NT2/D1 (cell line): ENCODE measurements around the gene PCSK7.
"Not testable (repeated sequence)": the region's sequence is repeated elsewhere in the genome, so short reads cannot be mapped to it uniquely, and the experiment has no call there.

Source experiments
- DNase-seq: peaks from one replicate; pipeline ENCODE4 v3.0.0-alpha.2; 2011; ENCODE audit warnings: low read depth, low spot score
- H3K27me3 ChIP-seq: 2 replicates; pipeline ENCODE4 v1.6.0; 2011; ENCODE audit warnings: mild to moderate bottlenecking; ENCODE audit not compliant: insufficient read length, insufficient read depth
- H3K36me3 ChIP-seq: 2 replicates; pipeline ENCODE4 v1.6.1; 2011; ENCODE audit warnings: mild to moderate bottlenecking, low read length, mixed read lengths; ENCODE audit not compliant: insufficient read depth, insufficient read length
- H3K4me1 ChIP-seq: 2 replicates; pipeline ENCODE4 v1.5.1; 2011; ENCODE audit not compliant: insufficient read depth, insufficient read length
- H3K4me3 ChIP-seq: 2 replicates; pipeline ENCODE4 v1.5.1; 2011; ENCODE audit warnings: low read depth; ENCODE audit not compliant: insufficient read length
- H3K9ac ChIP-seq: 2 replicates; pipeline ENCODE4 v1.6.0; 2011; ENCODE audit warnings: low read depth; ENCODE audit not compliant: insufficient read length
- H3K9me3 ChIP-seq: 2 replicates; pipeline ENCODE4 v1.5.1; 2011; ENCODE audit warnings: mild to moderate bottlenecking, low read length; ENCODE audit not compliant: insufficient read depth
- SUZ12 ChIP-seq: IDR thresholded peaks from 2 replicates; pipeline ENCODE4 v1.6.1; 2011; ENCODE audit not compliant: insufficient read length, insufficient read depth; ENCODE audit errors: extremely low read depth
- YY1 ChIP-seq: IDR thresholded peaks from 2 replicates; pipeline ENCODE4 v1.6.1; 2011; ENCODE audit not compliant: insufficient read length, insufficient read depth
- ZNF274 ChIP-seq: IDR thresholded peaks from 2 replicates; pipeline ENCODE4 v1.6.1; 2011; ENCODE audit warnings: mild to moderate bottlenecking, low read depth, low read length

PCSK7 gene

GRCh38 chr11:117210620-117211019 lies 21.3 kb downstream of the PCSK7 start:
- no peak for TF ChIP-seq YY1
- no peak for TF ChIP-seq ZNF274
- Histone ChIP-seq H3K36me3 (peaks cover 22% of the 10 kb centered on the region), H3K9ac (no peak overlapping the region), H3K4me3 (no peak overlapping the region), H3K27me3 (no peaks in the 10 kb centered on the region), H3K4me1 (no peaks in the 10 kb centered on the region), H3K9me3 (no peaks in the 10 kb centered on the region)
- DNase-seq, result no peak

GRCh38 chr11:117209351-117210125 lies 22.3 kb downstream of the PCSK7 start:
- H3K4me1 ChIP-seq, H3K27me3 ChIP-seq, DNase-seq, H3K9me3 ChIP-seq, H3K4me3 ChIP-seq, H3K9ac ChIP-seq: not testable (repeated sequence)
- H3K36me3 ChIP-seq, result peaks cover 29% of the 10 kb centered on the region

DNA sequence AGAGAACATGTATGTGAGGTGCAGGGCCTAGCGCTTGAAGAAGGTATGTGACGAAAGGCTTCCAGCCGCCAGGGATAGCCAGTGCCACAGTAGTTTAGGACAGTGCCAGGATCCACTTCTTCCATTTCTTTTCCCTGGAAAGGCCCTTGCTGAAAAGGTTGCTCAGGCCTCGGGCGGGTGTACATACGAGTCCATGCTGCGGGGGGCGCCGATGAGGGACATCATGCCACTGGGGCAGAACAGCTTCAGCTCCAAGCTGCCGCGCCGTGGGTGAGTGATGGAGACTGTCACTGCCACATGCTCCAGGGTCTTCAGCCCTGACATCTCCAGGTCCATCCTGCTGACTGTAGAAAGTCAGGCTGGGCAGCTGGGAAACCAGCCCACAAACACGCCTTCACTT lies 23.2 kb downstream of the PCSK7 start:
- not testable (repeated sequence) for H3K9me3 ChIP-seq, H3K27me3 ChIP-seq, H3K4me1 ChIP-seq, H3K9ac ChIP-seq, DNase-seq, H3K4me3 ChIP-seq
- H3K36me3 ChIP-seq, result peaks cover 32% of the 10 kb centered on the region

DNA sequence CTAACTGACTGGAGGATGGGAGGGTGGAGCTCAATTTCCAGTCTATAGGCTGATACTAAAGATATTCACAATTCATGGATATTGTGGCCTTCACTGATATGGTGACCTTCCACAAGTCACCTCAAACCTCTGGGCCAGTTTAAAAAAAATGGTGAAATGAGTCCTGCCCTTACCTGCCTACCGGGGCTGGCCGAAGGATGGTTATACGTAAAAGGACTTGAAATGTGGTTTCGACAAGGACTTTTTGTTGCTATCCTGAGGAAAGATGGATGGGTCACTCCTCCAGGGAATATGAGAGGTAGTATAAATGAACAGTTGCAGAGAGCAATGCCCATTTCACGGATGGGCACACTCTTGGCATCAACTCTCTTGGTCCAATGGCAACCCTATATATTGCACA lies 24.4 kb downstream of the PCSK7 start:
- H3K4me3 ChIP-seq, H3K4me1 ChIP-seq, H3K9ac ChIP-seq, DNase-seq, H3K27me3 ChIP-seq, H3K9me3 ChIP-seq: not testable (repeated sequence)
- H3K36me3 ChIP-seq, result peaks cover 34% of the 10 kb centered on the region

DNA sequence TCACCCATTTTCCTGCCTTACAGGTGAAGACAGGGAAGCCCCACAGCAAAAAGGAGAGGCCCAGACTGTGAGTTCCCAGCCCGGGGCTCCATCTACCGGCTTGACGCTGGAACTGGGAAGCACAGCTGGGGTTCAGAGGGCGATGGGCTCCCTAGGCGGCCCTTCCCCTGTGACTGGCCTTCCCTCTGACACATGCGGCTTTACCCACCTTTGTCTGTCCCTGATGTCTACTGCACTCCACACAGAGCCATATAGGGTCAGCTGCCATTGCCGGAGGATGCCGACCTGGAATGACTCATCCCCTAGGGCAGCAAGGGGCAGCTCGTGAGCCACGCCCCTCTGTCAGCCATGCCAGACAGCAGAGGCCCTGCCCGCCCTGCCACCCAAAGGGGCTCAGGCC lies 25.0 kb downstream of the PCSK7 start:
- H3K9me3 ChIP-seq, H3K9ac ChIP-seq, DNase-seq, H3K4me3 ChIP-seq, H3K27me3 ChIP-seq, H3K4me1 ChIP-seq: not testable (repeated sequence)
- peaks cover 40% of the 10 kb centered on the region for H3K36me3 ChIP-seq

DNA sequence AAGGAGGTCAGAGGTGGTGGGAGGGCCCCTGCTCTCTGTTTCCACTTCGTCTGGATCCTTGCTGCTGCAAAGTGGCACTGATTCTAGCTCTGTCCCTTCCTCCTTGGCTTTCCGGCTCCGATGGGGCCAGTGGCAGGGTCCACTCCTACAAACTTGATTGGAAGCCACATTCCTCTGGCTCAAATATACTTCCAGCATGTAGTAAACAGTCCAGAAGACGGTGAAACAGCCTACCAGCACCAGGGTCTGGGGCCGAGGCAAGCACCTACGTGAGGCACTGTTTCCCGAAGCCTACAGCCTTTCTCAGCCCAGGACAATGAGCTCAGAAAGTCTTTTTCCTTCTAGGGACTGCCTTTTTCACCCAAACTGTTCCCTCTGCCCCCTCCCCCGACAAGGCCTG lies 25.8 kb downstream of the PCSK7 start:
- not testable (repeated sequence) for H3K4me1 ChIP-seq, H3K9ac ChIP-seq, H3K27me3 ChIP-seq, H3K9me3 ChIP-seq, H3K4me3 ChIP-seq, DNase-seq
- H3K36me3 ChIP-seq, result peaks cover 47% of the 10 kb centered on the region

DNA sequence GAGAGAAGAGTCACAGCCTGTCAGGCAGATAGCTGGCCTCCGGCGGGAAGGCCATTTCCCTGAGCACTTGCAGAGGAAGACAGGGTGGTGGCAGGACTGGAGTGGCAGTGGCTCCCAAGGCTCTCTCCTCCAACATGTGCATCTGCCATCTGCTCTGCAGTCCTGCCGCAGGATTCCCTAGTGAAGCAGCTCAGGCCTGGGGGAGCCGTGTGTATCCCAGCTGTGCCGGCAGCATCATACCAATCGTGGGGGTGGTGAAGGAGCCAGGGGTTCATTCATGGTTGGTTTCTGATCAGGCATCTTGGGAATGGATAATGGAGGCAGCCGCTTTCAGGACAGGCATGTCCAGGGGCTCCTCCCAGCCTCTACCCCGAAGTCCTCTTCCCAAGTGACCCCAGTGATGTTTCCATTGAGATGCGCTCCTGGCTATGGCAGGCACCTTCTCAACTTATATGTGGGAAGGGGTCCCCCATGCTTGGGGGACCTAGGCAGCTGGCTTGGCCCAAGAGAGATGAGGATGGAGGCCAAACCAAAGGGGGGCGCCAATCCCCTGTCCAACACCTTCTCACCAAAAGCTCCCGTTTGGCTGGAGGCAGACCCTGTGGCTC lies 26.6 kb downstream of the PCSK7 start:
- no peak for TF ChIP-seq SUZ12
- TF ChIP-seq YY1, result no peak
- TF ChIP-seq ZNF274, result no peak

GRCh38 chr11:117204283-117205080 lies 27.4 kb downstream of the PCSK7 start:
- Histone ChIP-seq H3K4me3 (no peak overlapping the region), H3K4me1 (peaks cover 6% of the 10 kb centered on the region), H3K36me3 (peaks cover 59% of the 10 kb centered on the region), H3K9me3 (no peaks in the 10 kb centered on the region), H3K27me3 (no peaks in the 10 kb centered on the region), H3K9ac (no peak overlapping the region)
- TF ChIP-seq SUZ12, result no peak
- TF ChIP-seq ZNF274, result no peak
- no peak for TF ChIP-seq YY1
- no peak for DNase-seq

More for the DNA sequence above, 26.6 kb downstream of the PCSK7 start:
- Histone ChIP-seq H3K9ac (no peak overlapping the region), H3K4me1 (peaks cover 4% of the 10 kb centered on the region), H3K27me3 (no peaks in the 10 kb centered on the region), H3K36me3 (peaks cover 55% of the 10 kb centered on the region), H3K4me3 (no peak overlapping the region), H3K9me3 (no peaks in the 10 kb centered on the region)
- DNase-seq, result no peak
